ENCODE data around the gene CPNE2. TPM values are rescaled to one million over a fixed set of nuclear protein-coding genes. Genes with fewer than 3 reads are reported as not detected.
A peak's percentile ranks its signal among the peaks of the same experiment; 100 is the strongest.

CPNE2 gene
- total RNA-seq, 4 donors from 2014 or later, result 18.0 to 38.7 (median 27.8) TPM

GRCh38 chr16:57091200-57091974 is 996 bp upstream of the CPNE2 start:
- WGBS, 2 donors (ENCODE audit: low coverage in 1 of 2), result 0 to 25% methylated on average over 1 to 7 of the region's 24 CpGs
- no peaks in the 10 kb centered on the region for H3K36me3 ChIP-seq
- no peaks in the 10 kb centered on the region for H3K27me3 ChIP-seq
- TF ChIP-seq POLR2A (IDR thresholded peaks at IDR 0.05) (no peak), POLR2AphosphoS5 (IDR thresholded peaks at IDR 0.05) (no peak), EP300 (IDR thresholded peaks at IDR 0.05) (no peak), CTCF (IDR thresholded peaks at IDR 0.05) (no peak)
- peak overlapping the region in 3 of 4 donors; percentile 86 to 90 (median 87) for H3K27ac ChIP-seq
- H3K4me1 ChIP-seq, result peaks cover 0 to 42% (median 13%) of the 10 kb centered on the region in 3 donors
- H3K4me3 ChIP-seq, result peak overlapping the region; percentile 61 to 93
- H3K9me3 ChIP-seq, result no peaks in the 10 kb centered on the region
- ATAC-seq, result peak; percentile 9

GRCh38 chr16:57092786-57093411 is 516 bp downstream of the CPNE2 start:
- peak; percentile 61 for ATAC-seq
- WGBS, 2 donors (ENCODE audit: low coverage in 1 of 2), result no CpG with 5 or more reads among the region's 53 CpGs
- peaks cover 0 to 45% (median 13%) of the 10 kb centered on the region in 3 donors for H3K4me1 ChIP-seq
- peak overlapping the region in 3 of 4 donors; percentile 86 to 90 (median 87) for H3K27ac ChIP-seq
- H3K27me3 ChIP-seq, result no peaks in the 10 kb centered on the region
- no peaks in the 10 kb centered on the region for H3K36me3 ChIP-seq
- TF ChIP-seq CTCF (IDR thresholded peaks at IDR 0.05), result peak in 3 of 4 experiments; percentile 46 to 80 (median 48)
- no peak for TF ChIP-seq POLR2AphosphoS5 (IDR thresholded peaks at IDR 0.05)
- H3K9me3 ChIP-seq, result no peaks in the 10 kb centered on the region
- H3K4me3 ChIP-seq, result peak overlapping the region; percentile 61 to 93

DNA sequence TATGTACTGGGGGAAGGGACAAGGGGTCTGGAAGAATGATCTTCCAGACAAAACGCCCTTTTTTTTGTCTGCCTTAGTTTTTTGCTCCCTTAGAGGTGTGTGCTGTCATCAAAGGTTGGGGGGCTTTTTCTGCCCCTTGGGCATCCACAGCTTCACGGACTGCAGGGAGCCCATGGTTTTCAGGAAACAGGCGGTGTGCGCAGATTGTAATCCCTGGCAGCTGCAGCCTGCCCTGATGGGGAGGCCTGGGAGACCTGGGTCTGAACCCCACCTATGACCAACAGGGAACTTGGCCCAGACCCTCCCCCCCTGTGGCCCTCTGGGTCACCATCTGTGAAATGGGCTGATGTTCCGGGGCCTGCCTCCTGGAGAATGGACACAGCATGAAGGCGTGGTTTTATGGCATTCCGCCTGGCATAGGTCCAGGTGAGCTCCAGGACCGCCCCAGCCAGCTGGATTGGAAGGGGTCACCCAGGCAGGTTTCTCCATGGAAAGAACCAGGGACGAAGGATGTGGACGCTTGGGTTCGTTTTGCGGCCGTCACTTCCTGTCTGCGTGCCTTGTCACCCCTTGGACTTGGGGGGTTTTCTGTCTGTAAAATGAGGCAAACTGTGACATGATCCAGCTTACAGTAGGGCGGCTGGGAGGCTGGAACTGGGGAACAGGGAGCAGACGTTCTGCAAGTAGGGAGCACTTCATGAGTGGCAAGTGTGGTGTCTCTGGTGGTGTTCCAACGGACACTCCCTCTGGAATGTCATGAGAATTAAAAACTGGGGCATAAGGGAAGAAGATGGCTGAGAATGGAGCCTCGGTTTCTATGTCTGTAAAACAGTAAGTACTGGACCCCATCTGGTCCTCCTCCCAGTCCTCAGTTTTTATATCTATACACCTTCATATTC is 1.5 kb downstream of the CPNE2 start:
- no peak for ATAC-seq

DNA sequence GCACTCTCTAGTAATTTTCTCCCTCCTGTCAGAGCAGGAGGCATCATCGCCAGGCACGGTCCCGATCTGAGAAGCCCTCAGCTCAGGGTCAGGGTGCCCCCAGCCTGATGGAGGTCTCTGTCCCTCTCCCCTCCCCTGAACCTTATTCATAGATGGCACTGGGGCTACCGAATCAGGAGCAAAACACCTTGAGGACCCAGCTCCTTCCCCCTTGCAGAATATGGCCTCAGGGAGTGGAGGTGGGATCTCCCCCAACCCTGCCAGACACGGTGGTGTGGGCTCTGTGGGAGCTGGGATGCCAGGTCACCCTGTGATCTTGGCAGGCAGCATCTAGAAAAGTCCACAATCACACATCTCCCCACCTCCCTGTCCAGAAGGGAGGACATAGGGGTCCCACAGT is 2.5 kb downstream of the CPNE2 start:
- WGBS, 2 donors (ENCODE audit: low coverage in 1 of 2), result 100% methylated on average over 3 of the region's 5 CpGs; no CpG with 5 or more reads in 1 of the 2 donors
- Histone ChIP-seq H3K4me3 (no peak overlapping the region), H3K9me3 (no peaks in the 10 kb centered on the region), H3K4me1 (peaks cover 0 to 49% (median 13%) of the 10 kb centered on the region in 3 donors), H3K27me3 (no peaks in the 10 kb centered on the region), H3K27ac (no peak overlapping the region), H3K36me3 (no peaks in the 10 kb centered on the region)
- ATAC-seq, result no peak
- TF ChIP-seq POLR2AphosphoS5 (IDR thresholded peaks at IDR 0.05), result no peak
- TF ChIP-seq POLR2A (IDR thresholded peaks at IDR 0.05), result no peak
- TF ChIP-seq CTCF (IDR thresholded peaks at IDR 0.05), result no peak
- no peak for TF ChIP-seq EP300 (IDR thresholded peaks at IDR 0.05)

More for the DNA sequence above, 1.5 kb downstream of the CPNE2 start:
- Histone ChIP-seq H3K27ac (peak overlapping the region in 1 of 4 donors; percentile 90), H3K9me3 (no peaks in the 10 kb centered on the region), H3K27me3 (no peaks in the 10 kb centered on the region), H3K4me3 (peak overlapping the region in 1 of 2 donors; percentile 93), H3K36me3 (no peaks in the 10 kb centered on the region), H3K4me1 (peaks cover 0 to 49% (median 13%) of the 10 kb centered on the region in 3 donors)
- no peak for TF ChIP-seq CTCF (IDR thresholded peaks at IDR 0.05)
- WGBS, 2 donors (ENCODE audit: low coverage in 1 of 2), result 44 to 93% methylated on average over 3 to 10 of the region's 18 CpGs
